NCI-H748 (cell line): ENCODE data around the gene SH2D4B.
A peak's percentile ranks its signal among the peaks of the same experiment; 100 is the strongest.

Experiments
- DNase-seq: peaks from one replicate; lab custom pipeline; 2025; ENCODE audit not compliant: unreplicated experiment; lab: John Stamatoyannopoulos, UW

SH2D4B gene

DNA sequence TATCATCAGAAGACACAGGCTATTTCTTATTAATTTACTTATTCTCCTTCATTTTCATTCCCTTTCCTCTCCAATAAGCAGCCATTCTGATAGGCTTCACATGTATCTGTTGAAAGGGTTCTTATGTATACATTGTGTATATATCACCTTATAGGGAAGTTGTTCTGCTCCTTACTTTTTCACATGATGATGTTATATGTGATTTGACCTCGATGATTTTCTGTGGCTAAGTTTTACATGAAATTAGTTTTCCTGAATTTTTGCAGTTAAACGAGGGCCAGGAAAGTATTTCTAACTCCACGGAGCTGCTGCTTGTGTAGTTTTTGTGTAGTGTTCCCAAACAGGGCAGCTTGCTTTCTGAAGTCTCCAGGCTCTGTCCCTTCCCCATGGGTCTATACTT, 84.5 kb downstream of the SH2D4B start:
- no peak for DNase-seq

DNA sequence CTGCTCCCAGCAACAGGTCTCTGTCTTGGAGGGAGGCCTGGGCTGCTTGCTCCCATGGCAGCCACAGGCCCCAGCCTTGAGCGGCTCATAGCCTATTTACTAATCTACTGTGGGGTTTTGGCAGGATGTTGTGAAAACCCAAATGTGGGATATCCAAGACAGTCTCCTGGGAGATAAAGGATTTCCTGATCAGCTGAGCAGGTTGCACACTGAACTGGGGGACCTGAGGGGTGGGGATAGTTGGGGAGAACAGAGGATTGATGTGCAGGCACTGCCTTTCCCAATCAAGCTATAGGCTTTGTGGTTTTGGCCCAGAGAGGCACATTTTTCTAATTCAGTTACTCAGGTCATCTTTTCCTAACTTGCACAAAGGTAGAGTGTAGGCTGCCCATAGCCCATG, 92.6 kb downstream of the SH2D4B start:
- DNase-seq: no peak

GRCh38 chr10:80632742-80633141, 95.0 kb downstream of the SH2D4B start:
- no peak for DNase-seq

GRCh38 chr10:80633383-80633860, 95.7 kb downstream of the SH2D4B start:
- DNase-seq: no peak

DNA sequence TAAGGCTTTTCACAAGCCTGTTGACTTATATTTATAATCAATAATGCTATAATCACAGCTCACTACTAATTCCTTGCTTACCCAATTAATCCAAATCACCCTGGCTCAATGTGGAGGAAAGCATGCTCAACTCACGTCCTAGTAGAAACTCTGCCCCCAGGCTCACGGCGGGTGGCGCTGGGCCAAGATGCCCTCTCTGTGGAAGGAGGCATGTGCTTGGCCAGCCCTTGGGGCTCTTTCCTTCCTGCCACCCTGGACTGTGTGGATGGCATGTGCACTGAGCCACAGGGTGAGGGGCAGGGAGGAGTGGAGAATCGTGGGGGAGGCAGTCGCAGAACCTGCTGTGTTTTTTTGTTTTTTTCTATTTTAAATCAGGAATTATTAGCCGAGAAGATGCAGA, 96.2 kb downstream of the SH2D4B start:
- no peak for DNase-seq

DNA sequence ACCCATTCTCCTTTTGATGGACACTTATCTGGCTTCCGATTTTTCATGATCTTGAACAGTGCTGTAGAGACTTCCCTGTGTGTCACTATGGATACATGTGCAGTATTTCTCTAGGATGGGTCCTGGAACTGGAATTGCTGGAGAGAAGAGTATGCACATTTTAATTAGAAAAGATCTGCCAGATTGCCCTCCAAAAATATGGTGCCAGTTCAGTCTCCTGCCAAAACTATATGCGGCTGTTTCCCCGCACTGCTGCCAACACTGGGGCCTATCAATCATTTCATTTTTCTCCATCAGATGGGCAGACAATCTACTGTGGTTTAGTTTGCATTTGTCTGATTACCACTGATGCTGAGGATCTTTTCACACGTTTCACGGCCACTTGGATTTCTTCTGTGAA, 105.0 kb downstream of the SH2D4B start:
- DNase-seq: no peak

- DNase-seq: no peak
Observed at GRCh38 chr10:80646366-80646765, 108.7 kb downstream of the SH2D4B start.

DNA sequence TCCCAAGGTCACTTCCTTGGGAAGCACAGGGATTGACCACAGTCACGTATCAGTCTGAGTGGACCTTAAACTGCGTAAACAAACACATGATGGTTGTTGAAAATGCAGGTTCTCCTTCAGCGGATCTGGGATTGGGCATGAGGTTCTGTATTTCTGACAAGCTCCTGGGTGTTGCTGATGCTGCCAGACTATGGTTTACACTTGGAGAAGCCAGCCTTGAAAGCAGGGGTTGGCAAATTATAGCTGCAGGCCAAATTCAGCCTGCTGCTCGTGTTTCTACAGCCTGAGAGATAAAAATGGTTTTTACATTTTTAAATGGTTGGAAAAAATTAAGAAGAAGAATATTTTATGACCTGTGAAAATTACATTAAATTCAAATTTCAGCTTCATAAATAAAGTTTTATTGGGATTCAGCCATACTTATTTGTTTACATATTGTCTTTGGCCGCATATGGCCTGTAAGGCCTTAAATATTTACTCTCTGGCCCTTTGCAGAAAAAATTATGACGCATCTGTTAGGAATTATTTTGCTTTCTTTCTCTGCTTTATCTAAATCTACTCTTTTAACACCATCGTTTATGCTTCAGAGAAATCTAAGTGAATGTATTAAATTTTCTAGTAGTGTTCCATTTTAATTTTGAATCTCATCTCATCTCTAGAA, 109.6 kb downstream of the SH2D4B start:
- DNase-seq: no peak

DNA sequence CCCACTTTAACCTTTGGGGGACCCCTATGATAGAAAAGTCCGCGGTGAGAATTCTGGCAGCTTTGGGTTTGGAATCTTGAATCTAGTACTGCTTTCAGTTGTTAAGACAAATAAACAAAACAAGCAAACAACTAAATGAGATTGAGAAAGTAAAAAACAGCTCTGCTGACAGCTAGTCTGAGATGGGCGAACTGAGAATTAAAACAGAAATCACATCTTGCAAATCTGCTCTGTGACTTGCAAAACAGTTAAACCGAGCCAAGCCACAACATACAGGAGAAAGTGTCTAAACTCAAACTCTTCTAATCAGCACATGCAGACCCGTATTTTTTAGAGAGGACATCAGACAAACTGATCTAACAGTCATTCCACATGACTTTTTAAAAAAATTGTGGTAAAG, 110.4 kb downstream of the SH2D4B start:
- no peak for DNase-seq

GRCh38 chr10:80649183-80649582, 111.5 kb downstream of the SH2D4B start:
- DNase-seq: no peak

DNA sequence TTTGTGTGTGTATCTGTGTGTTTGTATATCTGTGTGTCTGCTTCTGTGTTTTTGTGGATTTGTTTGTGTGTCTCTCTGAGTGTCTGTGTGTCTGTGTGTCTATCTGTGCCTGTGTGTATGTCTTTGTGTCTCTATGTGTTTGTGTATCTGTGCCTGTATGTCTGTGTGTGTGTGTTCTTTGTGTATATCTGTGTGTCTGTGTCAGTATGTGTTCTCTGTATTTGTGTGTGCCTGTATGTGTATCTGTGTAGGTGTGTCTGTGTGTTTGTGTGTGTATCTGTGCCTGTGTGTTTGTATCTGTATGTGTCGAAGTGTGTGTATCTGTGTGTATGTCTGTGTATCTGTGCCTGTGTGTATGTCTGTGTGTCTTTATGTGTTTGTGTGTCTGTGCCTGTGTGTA, 118.2 kb downstream of the SH2D4B start:
- DNase-seq: no peak

- no peak for DNase-seq
Observed at GRCh38 chr10:80658068-80658467, 120.4 kb downstream of the SH2D4B start.

DNA sequence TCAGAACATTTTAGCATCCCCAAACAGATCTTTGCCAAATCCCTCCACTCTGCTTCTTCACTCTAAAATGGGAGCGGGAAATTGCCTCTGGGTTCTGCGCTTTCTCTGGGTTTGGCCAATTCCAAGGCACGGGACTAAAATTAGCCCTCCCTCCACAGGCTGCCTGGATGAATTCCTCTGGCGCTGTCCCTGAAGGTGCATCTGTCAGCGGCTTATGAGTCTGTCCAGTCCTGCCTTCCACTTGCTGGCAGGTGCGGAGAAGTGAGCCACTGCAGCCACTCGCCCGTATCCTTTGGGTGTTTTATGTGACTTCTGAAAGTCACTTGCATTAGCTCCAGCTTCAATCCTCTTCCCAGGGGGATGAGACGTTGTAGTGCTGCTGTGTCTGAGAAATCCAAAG, 121.6 kb downstream of the SH2D4B start:
- no peak for DNase-seq

- DNase-seq: no peak
Observed at GRCh38 chr10:80660266-80660665, 122.6 kb downstream of the SH2D4B start.

- no peak for DNase-seq
Observed at GRCh38 chr10:80660736-80661135, 123.0 kb downstream of the SH2D4B start.

DNA sequence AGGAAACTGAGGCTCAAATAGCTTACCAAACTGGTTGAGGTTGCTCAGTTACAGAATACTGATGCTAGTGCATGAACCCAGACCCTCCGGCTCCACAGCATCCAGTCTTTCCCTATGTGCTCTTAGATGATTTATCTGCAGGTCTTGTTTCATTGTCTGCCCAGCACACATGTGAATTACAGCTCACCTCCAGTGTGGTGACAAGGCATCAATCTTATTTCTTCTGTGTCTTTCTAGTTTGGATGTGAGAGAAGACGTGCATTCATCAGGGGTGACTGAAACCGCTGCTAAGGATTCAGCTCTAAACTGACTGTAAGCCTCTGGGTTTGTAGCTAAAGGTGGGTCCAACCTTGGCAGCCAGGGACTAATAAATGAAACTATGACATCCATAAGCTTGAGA, 123.8 kb downstream of the SH2D4B start:
- DNase-seq: no peak

- peak; percentile 52 for DNase-seq
Observed at GRCh38 chr10:80662429-80663261, 124.9 kb downstream of the SH2D4B start.

DNA sequence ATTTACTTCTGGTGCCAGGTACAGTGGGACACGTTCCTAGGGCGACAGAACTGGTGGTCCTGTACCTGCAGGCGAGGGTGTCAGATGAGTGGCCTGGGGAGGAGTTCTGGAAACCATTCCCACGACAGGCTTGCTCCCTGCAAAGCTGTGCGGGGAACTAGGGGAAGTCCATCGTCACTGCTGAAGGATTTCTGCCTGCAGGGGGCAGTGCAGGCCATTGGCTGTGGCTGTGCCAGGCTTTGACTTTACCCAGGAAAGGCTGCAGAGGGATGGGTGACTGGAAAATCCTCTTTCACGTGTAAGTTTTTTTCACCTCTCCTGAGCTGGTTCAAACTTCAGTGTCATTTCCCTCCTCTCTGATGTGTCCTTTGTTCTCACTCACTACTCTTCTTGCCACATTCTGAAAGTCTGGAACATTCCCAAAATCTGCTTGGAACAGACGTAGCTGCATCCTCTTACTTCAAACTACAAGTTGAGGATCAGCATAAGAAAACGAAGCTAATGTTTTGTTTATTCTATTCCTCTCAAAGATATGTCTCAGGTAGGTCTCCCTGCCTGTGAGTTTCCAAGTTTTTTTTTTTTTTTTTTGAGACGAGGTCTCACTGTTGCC, 126.5 kb downstream of the SH2D4B start:
- DNase-seq: peak; percentile 44

DNA sequence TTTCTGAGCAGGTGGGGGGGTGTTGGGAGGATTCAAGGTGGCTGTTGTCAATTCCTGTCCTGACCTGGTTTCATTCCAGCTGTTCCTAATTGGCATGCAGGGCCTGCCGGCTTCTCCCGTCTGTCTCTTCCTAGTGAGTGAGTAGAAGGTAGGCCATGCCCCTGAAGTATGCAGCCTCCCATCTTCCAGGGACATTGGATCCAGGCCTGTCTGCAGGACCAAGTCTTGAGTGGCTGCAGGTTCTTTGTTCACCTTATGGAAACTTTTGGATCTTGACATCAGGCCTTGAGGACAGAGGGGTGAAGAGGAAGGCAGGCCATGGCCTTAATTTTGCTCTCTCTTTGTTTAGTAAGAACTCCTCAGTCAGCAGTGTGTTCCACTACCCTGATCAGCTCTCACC, 131.8 kb downstream of the SH2D4B start:
- no peak for DNase-seq

DNA sequence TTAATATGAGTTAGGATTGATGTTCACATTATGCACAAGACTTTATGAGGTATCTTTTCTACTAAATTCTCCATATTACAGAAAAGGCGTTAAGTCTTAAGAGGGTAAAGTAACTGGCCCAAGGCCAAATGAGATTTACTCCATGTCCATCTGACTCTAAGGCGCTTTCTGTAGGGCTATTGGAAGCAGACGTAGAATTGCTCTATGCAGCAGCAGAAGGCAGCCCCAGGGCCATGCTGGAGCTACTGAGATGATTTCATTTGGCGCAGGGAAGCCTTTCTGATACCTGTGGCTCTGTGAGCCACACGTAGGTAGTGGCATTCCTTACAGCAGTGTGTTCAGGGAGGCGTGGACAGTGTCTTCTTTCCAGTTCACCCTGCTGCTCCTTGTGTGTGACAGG, 133.1 kb downstream of the SH2D4B start:
- DNase-seq: no peak

GRCh38 chr10:80671847-80672246, 134.1 kb downstream of the SH2D4B start:
- DNase-seq: no peak

- no peak for DNase-seq
Observed at GRCh38 chr10:80672613-80673012, 134.9 kb downstream of the SH2D4B start.
